Liver (tissue), 3 donors: ENCODE data around the gene RXRB.

ENCODE experiments used
- FOXA1 ChIP-seq: IDR thresholded peaks from 2 replicates; pipeline ENCODE4 v1.6.1; 2016; ENCODE audit warnings: antibody characterized with exemption
- FOXA2 ChIP-seq: IDR thresholded peaks from 2 replicates; pipeline ENCODE4 v1.6.1; 2016; ENCODE audit warnings: antibody characterized with exemption
- JUND ChIP-seq, 2 donors: IDR thresholded peaks; 2 replicates each; pipeline ENCODE4 v1.6.1; 2016; ENCODE audit warnings: antibody characterized with exemption in 2 of 2
- RAD21 ChIP-seq, 2 donors: IDR thresholded peaks; 2 replicates each; pipeline ENCODE4 v1.6.1; 2016; ENCODE audit warnings: antibody characterized with exemption in 2 of 2, mild to moderate bottlenecking in 2 of 2
- TF ChIP-seq, protein P1 (sequence below): fragments of 150-350 bp; IDR thresholded peaks from 2 replicates; pipeline ENCODE4 v1.5.1; 2017; ENCODE audit warnings: improper control_type of control experiment, low read depth, low read length; ENCODE audit not compliant: missing input control
- TF ChIP-seq, protein P2 (sequence below): IDR thresholded peaks from 2 replicates; pipeline ENCODE4 v1.6.1; 2016; ENCODE audit warnings: antibody characterized with exemption, mild to moderate bottlenecking
- TF ChIP-seq, protein P3 (sequence below): IDR thresholded peaks from 2 replicates; pipeline ENCODE4 v1.6.1; 2016; ENCODE audit warnings: antibody characterized with exemption
- TF ChIP-seq, protein P4 (sequence below): IDR thresholded peaks from 2 replicates; pipeline ENCODE4 v1.6.1; 2016; ENCODE audit warnings: antibody characterized with exemption
- donor health status: healthy.
- donor health status: healthy.

DNA sequence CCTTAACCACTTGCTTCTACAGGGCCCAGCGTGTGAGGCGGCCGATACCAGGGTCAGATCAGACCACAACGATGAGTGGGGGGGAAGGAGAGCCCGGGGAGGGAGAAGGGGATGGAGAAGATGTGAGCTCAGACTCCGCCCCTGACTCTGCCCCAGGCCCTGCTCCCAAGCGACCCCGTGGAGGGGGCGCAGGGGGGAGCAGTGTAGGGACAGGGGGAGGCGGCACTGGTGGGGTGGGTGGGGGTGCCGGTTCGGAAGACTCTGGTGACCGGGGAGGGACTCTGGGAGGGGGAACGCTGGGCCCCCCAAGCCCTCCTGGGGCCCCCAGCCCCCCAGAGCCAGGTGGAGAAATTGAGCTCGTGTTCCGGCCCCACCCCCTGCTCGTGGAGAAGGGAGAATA lies 10.7 kb upstream of the RXRB start:
- TF ChIP-seq, protein P1, sequence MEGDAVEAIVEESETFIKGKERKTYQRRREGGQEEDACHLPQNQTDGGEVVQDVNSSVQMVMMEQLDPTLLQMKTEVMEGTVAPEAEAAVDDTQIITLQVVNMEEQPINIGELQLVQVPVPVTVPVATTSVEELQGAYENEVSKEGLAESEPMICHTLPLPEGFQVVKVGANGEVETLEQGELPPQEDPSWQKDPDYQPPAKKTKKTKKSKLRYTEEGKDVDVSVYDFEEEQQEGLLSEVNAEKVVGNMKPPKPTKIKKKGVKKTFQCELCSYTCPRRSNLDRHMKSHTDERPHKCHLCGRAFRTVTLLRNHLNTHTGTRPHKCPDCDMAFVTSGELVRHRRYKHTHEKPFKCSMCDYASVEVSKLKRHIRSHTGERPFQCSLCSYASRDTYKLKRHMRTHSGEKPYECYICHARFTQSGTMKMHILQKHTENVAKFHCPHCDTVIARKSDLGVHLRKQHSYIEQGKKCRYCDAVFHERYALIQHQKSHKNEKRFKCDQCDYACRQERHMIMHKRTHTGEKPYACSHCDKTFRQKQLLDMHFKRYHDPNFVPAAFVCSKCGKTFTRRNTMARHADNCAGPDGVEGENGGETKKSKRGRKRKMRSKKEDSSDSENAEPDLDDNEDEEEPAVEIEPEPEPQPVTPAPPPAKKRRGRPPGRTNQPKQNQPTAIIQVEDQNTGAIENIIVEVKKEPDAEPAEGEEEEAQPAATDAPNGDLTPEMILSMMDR = no peak
- no peak for TF ChIP-seq RAD21 (IDR thresholded peaks at IDR 0.05)
- TF ChIP-seq, protein P2, sequence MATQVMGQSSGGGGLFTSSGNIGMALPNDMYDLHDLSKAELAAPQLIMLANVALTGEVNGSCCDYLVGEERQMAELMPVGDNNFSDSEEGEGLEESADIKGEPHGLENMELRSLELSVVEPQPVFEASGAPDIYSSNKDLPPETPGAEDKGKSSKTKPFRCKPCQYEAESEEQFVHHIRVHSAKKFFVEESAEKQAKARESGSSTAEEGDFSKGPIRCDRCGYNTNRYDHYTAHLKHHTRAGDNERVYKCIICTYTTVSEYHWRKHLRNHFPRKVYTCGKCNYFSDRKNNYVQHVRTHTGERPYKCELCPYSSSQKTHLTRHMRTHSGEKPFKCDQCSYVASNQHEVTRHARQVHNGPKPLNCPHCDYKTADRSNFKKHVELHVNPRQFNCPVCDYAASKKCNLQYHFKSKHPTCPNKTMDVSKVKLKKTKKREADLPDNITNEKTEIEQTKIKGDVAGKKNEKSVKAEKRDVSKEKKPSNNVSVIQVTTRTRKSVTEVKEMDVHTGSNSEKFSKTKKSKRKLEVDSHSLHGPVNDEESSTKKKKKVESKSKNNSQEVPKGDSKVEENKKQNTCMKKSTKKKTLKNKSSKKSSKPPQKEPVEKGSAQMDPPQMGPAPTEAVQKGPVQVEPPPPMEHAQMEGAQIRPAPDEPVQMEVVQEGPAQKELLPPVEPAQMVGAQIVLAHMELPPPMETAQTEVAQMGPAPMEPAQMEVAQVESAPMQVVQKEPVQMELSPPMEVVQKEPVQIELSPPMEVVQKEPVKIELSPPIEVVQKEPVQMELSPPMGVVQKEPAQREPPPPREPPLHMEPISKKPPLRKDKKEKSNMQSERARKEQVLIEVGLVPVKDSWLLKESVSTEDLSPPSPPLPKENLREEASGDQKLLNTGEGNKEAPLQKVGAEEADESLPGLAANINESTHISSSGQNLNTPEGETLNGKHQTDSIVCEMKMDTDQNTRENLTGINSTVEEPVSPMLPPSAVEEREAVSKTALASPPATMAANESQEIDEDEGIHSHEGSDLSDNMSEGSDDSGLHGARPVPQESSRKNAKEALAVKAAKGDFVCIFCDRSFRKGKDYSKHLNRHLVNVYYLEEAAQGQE = no peak
- TF ChIP-seq, protein P3, sequence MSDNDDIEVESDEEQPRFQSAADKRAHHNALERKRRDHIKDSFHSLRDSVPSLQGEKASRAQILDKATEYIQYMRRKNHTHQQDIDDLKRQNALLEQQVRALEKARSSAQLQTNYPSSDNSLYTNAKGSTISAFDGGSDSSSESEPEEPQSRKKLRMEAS = no peak
- no peak for TF ChIP-seq JUND (IDR thresholded peaks at IDR 0.05)
- TF ChIP-seq, protein P4, sequence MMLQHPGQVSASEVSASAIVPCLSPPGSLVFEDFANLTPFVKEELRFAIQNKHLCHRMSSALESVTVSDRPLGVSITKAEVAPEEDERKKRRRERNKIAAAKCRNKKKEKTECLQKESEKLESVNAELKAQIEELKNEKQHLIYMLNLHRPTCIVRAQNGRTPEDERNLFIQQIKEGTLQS = no peak
- TF ChIP-seq FOXA2 = no peak
- no peak for TF ChIP-seq FOXA1
